Testis (tissue), 2 donors: Measurements from ENCODE around the gene OTULINL.

Experiments
- POLR2A ChIP-seq: fragments of 450-650 bp; IDR thresholded peaks from one replicate; pipeline ENCODE4 v1.6.1; 2017; ENCODE audit warnings: antibody characterized with exemption, mild to moderate bottlenecking, moderate library complexity
- TF ChIP-seq, protein P1 (sequence below), 3 experiments: fragments of 450-650 bp in 2 of 3; fragments of 200-600 bp in 1 of 3; sonication (generic) in 1 of 3; IDR thresholded peaks; one replicate each; pipeline ENCODE4 v1.5.1; 2016 to 2019; ENCODE audit warnings: antibody characterized with exemption in 3 of 3, mild to moderate bottlenecking in 2 of 3, moderate library complexity in 1 of 3

DNA sequence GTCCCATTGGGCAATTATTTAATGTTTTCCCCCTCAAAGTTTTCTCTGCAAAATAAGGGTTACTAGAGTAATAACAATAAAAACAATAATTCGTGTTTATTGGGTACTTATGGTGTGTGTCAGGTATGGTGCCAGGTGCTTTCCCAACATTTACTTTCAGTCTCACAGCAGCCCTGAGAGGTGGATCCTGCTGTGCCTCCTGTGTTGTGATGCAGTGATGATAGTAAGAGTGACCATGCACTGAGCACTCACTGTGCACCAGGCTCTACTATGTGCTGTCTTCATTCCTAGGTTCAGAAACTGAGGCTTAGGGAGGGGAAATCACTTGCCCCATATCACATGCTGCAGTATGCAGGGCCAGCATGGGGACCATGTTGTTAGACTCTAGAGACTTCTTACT lies 15.5 kb downstream of the OTULINL start:
- TF ChIP-seq, protein P1, sequence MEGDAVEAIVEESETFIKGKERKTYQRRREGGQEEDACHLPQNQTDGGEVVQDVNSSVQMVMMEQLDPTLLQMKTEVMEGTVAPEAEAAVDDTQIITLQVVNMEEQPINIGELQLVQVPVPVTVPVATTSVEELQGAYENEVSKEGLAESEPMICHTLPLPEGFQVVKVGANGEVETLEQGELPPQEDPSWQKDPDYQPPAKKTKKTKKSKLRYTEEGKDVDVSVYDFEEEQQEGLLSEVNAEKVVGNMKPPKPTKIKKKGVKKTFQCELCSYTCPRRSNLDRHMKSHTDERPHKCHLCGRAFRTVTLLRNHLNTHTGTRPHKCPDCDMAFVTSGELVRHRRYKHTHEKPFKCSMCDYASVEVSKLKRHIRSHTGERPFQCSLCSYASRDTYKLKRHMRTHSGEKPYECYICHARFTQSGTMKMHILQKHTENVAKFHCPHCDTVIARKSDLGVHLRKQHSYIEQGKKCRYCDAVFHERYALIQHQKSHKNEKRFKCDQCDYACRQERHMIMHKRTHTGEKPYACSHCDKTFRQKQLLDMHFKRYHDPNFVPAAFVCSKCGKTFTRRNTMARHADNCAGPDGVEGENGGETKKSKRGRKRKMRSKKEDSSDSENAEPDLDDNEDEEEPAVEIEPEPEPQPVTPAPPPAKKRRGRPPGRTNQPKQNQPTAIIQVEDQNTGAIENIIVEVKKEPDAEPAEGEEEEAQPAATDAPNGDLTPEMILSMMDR (IDR thresholded peaks at IDR 0.05) = no peak
- TF ChIP-seq POLR2A = no peak
